Mesendoderm (in vitro differentiated cells): ENCODE measurements around the gene TNS3.
A peak's percentile ranks its signal among the peaks of the same experiment; 100 is the strongest.

Source experiments
- DNase-seq: peaks from one replicate; pipeline ENCODE4 v3.0.0; 2013
- H2AK5ac ChIP-seq: 2 replicates; pipeline ENCODE4 v1.6.1; 2013; ENCODE audit warnings: low read length, inconsistent platforms
- H2BK120ac ChIP-seq: 2 replicates; pipeline ENCODE4 v1.6.1; 2013; ENCODE audit warnings: low read depth, mild to moderate bottlenecking, low read length, moderate library complexity, mixed read lengths
- H2BK15ac ChIP-seq: replicated peaks from 2 replicates; pipeline ENCODE4 v1.6.1; 2013; ENCODE audit warnings: low read depth, mild to moderate bottlenecking, moderate library complexity
- H2BK5ac ChIP-seq: 2 replicates; pipeline ENCODE4 v1.6.1; 2013; ENCODE audit warnings: low read length, inconsistent platforms
- H3K18ac ChIP-seq: 2 replicates; pipeline ENCODE4 v1.6.1; 2013; ENCODE audit warnings: mild to moderate bottlenecking, low read length, mixed read lengths
- H3K23ac ChIP-seq: one replicate; pipeline ENCODE4 v1.6.1; 2013; ENCODE audit warnings: low read length
- H3K27ac ChIP-seq: 2 replicates; pipeline ENCODE4 v1.5.1; 2013; ENCODE audit warnings: low read depth, mild to moderate bottlenecking, inconsistent platforms, low read length, moderate library complexity
- H3K27me3 ChIP-seq: 2 replicates; pipeline ENCODE4 v1.6.1; 2013; ENCODE audit warnings: low read length, control low read depth, mild to moderate bottlenecking, inconsistent platforms; ENCODE audit not compliant: insufficient read depth, poor library complexity
- H3K36me3 ChIP-seq: 2 replicates; pipeline ENCODE4 v1.6.1; 2013; ENCODE audit warnings: low read length, inconsistent platforms; ENCODE audit not compliant: control insufficient read depth, insufficient read depth
- H3K4ac ChIP-seq: one replicate; pipeline ENCODE4 v1.6.1; 2013; ENCODE audit warnings: low read depth, mild to moderate bottlenecking, low read length, moderate library complexity
- H3K4me1 ChIP-seq: 2 replicates; pipeline ENCODE4 v1.6.1; 2013; ENCODE audit warnings: low read depth, low read length, inconsistent platforms; ENCODE audit not compliant: control insufficient read depth
- H3K4me2 ChIP-seq: 2 replicates; pipeline ENCODE4 v1.6.1; 2013; ENCODE audit warnings: low read length
- H3K4me3 ChIP-seq: 2 replicates; pipeline ENCODE4 v1.5.1; 2013; ENCODE audit warnings: mild to moderate bottlenecking, low read length
- H3K56ac ChIP-seq: one replicate; pipeline ENCODE4 v1.6.1; 2013; ENCODE audit warnings: low read length
- H3K79me1 ChIP-seq: 2 replicates; pipeline ENCODE4 v1.6.1; 2013; ENCODE audit warnings: low read length, inconsistent platforms
- H3K79me2 ChIP-seq: 2 replicates; pipeline ENCODE4 v1.6.1; 2013; ENCODE audit warnings: mild to moderate bottlenecking, low read length; ENCODE audit not compliant: control insufficient read depth, insufficient read depth
- H3K9ac ChIP-seq: 2 replicates; pipeline ENCODE4 v1.6.1; 2013; ENCODE audit warnings: low read length, inconsistent platforms
- H4K5ac ChIP-seq: one replicate; pipeline ENCODE4 v1.6.1; 2013; ENCODE audit warnings: low read length
- H4K8ac ChIP-seq: one replicate; pipeline ENCODE4 v1.6.1; 2013; ENCODE audit warnings: low read depth, mild to moderate bottlenecking, control low read depth, low read length, moderate library complexity
- WGBS: extraction: QIAGEN DNeasy Blood & Tissue Kit; methylation state at CpG from one replicate; pipeline ENCODE4 v1.1.7; 2013; ENCODE audit warnings: low lambda C conversion rate, missing lambda C conversion rate; ENCODE audit not compliant: insufficient coverage; ENCODE audit errors: extremely low coverage; 5-methylcytosine and 5-hydroxymethylcytosine counted together

TNS3 gene

DNA sequence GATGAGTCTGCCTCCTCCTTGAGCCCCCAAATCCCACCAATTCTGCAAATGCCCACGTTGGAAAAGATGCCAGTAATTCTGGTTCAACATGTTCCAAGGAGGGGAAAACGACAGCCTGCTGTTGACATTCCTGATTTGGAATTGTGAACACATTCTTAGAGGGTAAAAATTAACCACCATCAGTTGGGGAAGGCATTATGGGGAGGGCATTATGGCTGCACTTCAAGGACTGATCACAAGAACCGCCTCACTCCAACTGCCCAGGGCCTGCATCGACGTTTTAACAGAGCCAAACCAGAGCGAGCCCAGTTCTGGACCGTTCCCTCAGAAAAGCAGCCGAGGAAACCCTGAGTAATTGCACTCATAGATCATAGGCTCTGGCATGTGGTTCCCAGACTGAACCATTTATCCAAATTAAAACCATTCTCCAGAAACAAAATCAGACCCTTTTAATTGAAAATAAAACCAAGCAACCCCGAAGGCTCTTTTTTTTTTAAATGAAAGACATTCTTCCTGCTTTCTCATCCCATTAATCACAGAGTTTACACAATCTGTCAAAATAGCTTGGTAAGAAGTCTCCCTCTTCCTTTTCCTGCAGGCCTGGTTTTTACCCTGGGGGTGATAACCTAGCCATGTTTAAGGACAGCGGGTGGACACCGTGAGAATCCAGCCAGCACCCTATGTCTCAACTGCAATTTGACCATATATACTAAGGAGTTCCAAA lies 8.0 kb downstream of the TNS3 start:
- H3K4ac ChIP-seq: no peak overlapping the region
- H2BK120ac ChIP-seq: no peak overlapping the region
- H2AK5ac ChIP-seq: no peak overlapping the region
- H3K18ac ChIP-seq: no peak overlapping the region
- no peaks in the 10 kb centered on the region for H3K27me3 ChIP-seq
- no peak overlapping the region for H3K9ac ChIP-seq
- no peaks in the 10 kb centered on the region for H3K79me1 ChIP-seq
- H3K4me1 ChIP-seq: peaks cover 3% of the 10 kb centered on the region
- H3K4me2 ChIP-seq: no peak overlapping the region
- no peak overlapping the region for H3K23ac ChIP-seq
- H2BK5ac ChIP-seq: no peak overlapping the region
- no peaks in the 10 kb centered on the region for H3K79me2 ChIP-seq
- H4K8ac ChIP-seq: no peak overlapping the region
- WGBS: no CpG with 5 or more reads among the region's 11 CpGs
- H2BK15ac ChIP-seq: no peak overlapping the region
- H3K36me3 ChIP-seq: no peaks in the 10 kb centered on the region
- no peak overlapping the region for H3K4me3 ChIP-seq
- DNase-seq: no peak
- H3K56ac ChIP-seq: peak overlapping the region; percentile 6
- no peak overlapping the region for H4K5ac ChIP-seq
- no peak overlapping the region for H3K27ac ChIP-seq

DNA sequence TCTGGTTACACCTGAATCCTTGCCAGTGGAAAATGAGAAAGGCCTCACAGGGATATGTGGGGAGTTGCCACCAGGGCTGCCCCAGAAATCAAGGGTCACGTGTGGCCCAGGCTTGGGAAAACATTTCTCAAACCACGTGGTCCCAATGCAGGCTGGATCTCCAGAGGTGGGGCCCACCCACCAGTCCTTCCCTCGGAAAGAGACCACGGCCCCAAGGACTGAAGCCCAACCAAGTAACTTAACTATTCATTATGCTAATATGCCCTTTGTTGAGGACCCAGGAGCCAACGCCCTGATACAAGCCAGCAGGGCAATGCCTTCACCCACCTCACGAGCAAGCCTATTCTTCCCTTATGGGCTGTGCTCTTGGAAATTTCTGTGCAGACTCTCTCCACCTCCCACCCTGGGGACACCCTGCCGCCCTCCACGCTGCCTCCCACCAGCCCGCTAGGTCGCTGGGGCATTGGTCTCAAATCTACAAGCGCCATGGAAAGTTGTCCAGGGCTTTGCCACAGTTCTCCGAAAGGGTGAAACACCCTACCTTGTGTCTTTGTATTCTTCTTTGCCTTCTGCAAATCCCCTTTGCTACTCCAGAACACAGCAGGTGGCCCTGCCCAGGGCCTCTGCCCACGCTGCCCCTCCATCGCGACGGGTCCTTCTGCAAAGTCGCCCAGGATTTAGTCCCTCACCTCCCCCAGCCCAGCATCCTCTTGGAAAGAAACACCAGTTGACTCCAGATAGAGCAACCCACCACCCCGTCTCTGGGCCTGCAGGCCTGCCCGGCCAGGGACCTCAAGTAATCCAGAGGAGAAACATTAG lies 8.8 kb downstream of the TNS3 start:
- peak; percentile 46 for DNase-seq
- H2BK15ac ChIP-seq: no peak overlapping the region
- no peak overlapping the region for H3K4me2 ChIP-seq
- no CpG with 5 or more reads among the region's 19 CpGs for WGBS
- H3K4me3 ChIP-seq: no peak overlapping the region
- H4K5ac ChIP-seq: no peak overlapping the region
- no peak overlapping the region for H2BK120ac ChIP-seq
- H2BK5ac ChIP-seq: no peak overlapping the region
- no peak overlapping the region for H3K4ac ChIP-seq
- H2AK5ac ChIP-seq: no peak overlapping the region
- no peaks in the 10 kb centered on the region for H3K36me3 ChIP-seq
- H4K8ac ChIP-seq: no peak overlapping the region
- H3K18ac ChIP-seq: no peak overlapping the region
- no peaks in the 10 kb centered on the region for H3K79me2 ChIP-seq
- H3K27ac ChIP-seq: no peak overlapping the region
- H3K79me1 ChIP-seq: no peaks in the 10 kb centered on the region
- H3K23ac ChIP-seq: no peak overlapping the region
- H3K9ac ChIP-seq: no peak overlapping the region
- H3K27me3 ChIP-seq: no peaks in the 10 kb centered on the region
- peaks cover 3% of the 10 kb centered on the region for H3K4me1 ChIP-seq
- peak overlapping the region; percentile 25 for H3K56ac ChIP-seq

DNA sequence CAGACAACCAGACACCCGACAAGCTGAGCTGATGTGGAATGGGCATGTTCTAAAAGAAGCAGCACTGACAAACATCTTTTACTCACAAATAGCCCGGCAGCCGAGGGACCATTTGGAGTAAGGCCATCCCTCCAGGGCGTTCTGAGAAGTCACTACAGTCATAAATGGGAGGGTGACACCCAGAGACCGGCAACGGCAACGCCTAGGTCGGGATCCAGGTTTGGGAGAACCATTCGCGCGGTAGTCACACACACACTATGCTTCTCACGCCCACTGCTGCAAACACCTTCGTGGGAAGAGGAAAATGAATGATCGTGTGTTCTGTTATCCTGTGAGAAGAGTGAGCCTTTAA lies 9.8 kb downstream of the TNS3 start:
- Histone ChIP-seq H2BK15ac (no peak overlapping the region), H3K9ac (no peak overlapping the region), H4K5ac (no peak overlapping the region), H3K18ac (no peak overlapping the region), H3K4me1 (peaks cover 3% of the 10 kb centered on the region), H3K4me2 (no peak overlapping the region), H3K27ac (no peak overlapping the region), H3K79me1 (no peaks in the 10 kb centered on the region), H2BK120ac (no peak overlapping the region), H3K23ac (no peak overlapping the region), H3K4ac (no peak overlapping the region), H3K27me3 (no peaks in the 10 kb centered on the region), H2AK5ac (no peak overlapping the region), H3K56ac (no peak overlapping the region), H2BK5ac (no peak overlapping the region), H3K36me3 (no peaks in the 10 kb centered on the region), H3K4me3 (no peak overlapping the region), H3K79me2 (no peaks in the 10 kb centered on the region), H4K8ac (no peak overlapping the region)
- WGBS: no CpG with 5 or more reads among the region's 14 CpGs
- DNase-seq: no peak

DNA sequence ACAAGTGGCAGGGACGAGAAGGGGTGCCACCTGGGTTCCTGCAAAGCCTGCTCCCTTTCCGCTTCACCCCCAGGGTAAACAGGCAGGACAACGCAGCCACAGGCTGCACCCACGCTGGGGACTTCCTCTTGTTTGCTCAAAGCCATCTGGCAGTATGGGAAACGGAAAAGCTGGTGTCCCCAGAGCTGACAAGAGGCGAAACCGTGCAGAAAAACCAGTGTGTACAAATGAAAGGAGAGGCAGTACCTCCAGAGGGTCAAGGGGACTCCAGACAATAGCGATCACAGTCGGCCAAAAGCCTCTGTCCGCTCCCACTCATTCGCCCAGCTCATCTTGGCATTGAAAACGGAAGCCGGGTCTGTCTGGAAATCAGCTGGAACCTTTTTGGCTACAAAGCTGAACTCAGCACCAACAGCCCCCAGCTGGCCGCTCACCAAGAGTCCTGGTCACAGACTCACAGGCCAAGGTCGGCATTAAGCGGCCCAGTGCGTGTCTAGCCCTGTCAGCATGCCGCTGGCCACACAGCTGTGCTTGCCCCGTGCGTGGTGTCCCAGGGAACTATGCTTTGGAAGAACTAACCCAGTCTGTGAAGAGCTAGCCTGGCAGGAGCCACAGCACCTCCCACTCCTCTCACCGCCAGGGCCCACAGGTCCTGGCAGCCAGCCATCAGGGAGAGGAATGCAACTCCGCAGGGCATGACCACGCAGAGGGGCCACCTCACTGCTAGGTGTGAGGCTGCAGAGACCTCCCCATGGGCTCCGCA lies 10.4 kb downstream of the TNS3 start:
- no peak overlapping the region for H3K9ac ChIP-seq
- H2BK120ac ChIP-seq: no peak overlapping the region
- DNase-seq: peak; percentile 37
- WGBS: no CpG with 5 or more reads among the region's 24 CpGs
- H3K4me2 ChIP-seq: no peak overlapping the region
- H3K18ac ChIP-seq: no peak overlapping the region
- H3K4ac ChIP-seq: no peak overlapping the region
- H3K79me2 ChIP-seq: no peaks in the 10 kb centered on the region
- H2AK5ac ChIP-seq: no peak overlapping the region
- H3K4me1 ChIP-seq: peaks cover 3% of the 10 kb centered on the region
- H3K79me1 ChIP-seq: no peaks in the 10 kb centered on the region
- no peak overlapping the region for H3K27ac ChIP-seq
- no peak overlapping the region for H4K8ac ChIP-seq
- H3K36me3 ChIP-seq: no peaks in the 10 kb centered on the region
- H4K5ac ChIP-seq: no peak overlapping the region
- no peak overlapping the region for H2BK15ac ChIP-seq
- no peaks in the 10 kb centered on the region for H3K27me3 ChIP-seq
- no peak overlapping the region for H3K23ac ChIP-seq
- H3K4me3 ChIP-seq: no peak overlapping the region
- H3K56ac ChIP-seq: no peak overlapping the region
- no peak overlapping the region for H2BK5ac ChIP-seq

DNA sequence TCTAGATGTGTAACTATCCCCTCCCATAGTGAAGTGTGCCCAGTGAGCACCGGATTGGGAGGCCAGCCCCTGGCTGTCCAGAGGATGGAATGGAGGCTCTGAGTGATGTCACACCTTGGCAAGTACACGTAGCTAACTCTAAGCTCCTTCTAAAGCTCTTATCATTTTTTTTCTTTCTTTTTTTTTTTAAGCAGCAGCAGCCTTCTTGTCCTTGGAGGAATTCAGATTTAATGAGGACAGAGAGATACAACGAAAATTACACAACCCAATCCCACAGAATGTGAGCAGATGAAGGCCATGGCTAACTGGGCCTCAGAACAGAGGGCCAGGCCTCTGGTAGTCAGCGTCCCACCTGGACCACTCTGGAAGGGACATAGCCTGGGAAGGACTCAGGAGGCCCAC lies 11.3 kb downstream of the TNS3 start:
- Histone ChIP-seq H3K56ac (no peak overlapping the region), H2BK15ac (no peak overlapping the region), H3K27ac (no peak overlapping the region), H3K79me2 (no peaks in the 10 kb centered on the region), H3K36me3 (no peaks in the 10 kb centered on the region), H4K8ac (no peak overlapping the region), H4K5ac (no peak overlapping the region), H2BK120ac (no peak overlapping the region), H2BK5ac (no peak overlapping the region), H3K79me1 (no peaks in the 10 kb centered on the region), H3K18ac (no peak overlapping the region), H3K4me2 (no peak overlapping the region), H3K27me3 (no peaks in the 10 kb centered on the region), H2AK5ac (no peak overlapping the region), H3K9ac (no peak overlapping the region), H3K4me3 (no peak overlapping the region), H3K23ac (no peak overlapping the region), H3K4ac (no peak overlapping the region), H3K4me1 (peaks cover 3% of the 10 kb centered on the region)
- DNase-seq: no peak
- no CpG with 5 or more reads among the region's 4 CpGs for WGBS
